Liver (tissue), 3 donors: ENCODE data around the gene PLCB3.

ENCODE experiments used
- RXRA ChIP-seq, 2 donors: IDR thresholded peaks; 2 replicates each; pipeline ENCODE4 v1.6.1; 2017 to 2018; ENCODE audit warnings: antibody characterized with exemption in 2 of 2, mild to moderate bottlenecking in 1 of 2
- TAF1 ChIP-seq: conservative IDR thresholded peaks from 2 replicates; pipeline ENCODE4 v1.6.1; 2016; ENCODE audit warnings: antibody characterized with exemption, mild to moderate bottlenecking
- TF ChIP-seq, protein P1 (sequence below): fragments of 150-350 bp; IDR thresholded peaks from 2 replicates; pipeline ENCODE4 v1.5.1; 2017; ENCODE audit warnings: improper control_type of control experiment, low read depth, low read length; ENCODE audit not compliant: missing input control
- TF ChIP-seq, protein P2 (sequence below): IDR thresholded peaks from 2 replicates; pipeline ENCODE4 v1.6.1; 2016; ENCODE audit warnings: antibody characterized with exemption, mild to moderate bottlenecking
- TF ChIP-seq, protein P3 (sequence below): IDR thresholded peaks from 2 replicates; pipeline ENCODE4 v1.6.1; 2016; ENCODE audit warnings: antibody characterized with exemption
- TF ChIP-seq, protein P4 (sequence below): IDR thresholded peaks from 2 replicates; pipeline ENCODE4 v1.6.1; 2016; ENCODE audit warnings: antibody characterized with exemption
- donor health status: healthy.
- donor health status: healthy.

DNA sequence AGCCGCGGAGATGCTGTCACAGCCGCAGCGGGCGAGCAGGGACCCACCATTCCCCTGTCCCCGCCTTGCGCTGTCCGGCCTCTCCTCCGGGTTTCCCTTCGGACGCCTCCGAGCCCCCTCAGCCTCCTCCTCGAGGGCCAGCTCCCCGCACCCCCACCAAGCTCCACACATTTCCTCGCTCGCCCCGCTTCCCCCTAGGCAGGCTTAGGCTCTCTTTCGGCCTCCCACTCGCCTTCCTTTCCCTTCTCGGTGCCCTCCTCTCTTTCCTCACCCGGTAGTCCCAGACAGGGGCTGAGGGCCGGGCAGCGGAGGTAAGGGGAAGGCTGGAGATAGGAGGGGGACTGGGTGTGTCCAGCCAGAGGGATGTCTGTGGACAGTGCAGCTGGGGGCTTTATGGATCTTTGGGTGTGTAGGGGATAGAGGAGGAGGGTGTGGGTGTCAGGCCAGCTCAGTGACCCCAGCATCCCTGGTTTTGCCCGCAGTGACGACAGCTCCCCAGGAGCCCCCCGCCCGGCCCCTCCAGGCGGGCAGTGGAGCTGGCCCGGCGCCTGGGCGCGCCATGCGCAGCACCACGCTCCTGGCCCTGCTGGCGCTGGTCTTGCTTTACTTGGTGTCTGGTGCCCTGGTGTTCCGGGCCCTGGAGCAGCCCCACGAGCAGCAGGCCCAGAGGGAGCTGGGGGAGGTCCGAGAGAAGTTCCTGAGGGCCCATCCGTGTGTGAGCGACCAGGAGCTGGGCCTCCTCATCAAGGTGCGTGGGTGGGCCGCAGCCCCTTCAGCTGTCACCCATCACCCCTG, 41.3 kb downstream of the PLCB3 start:
- TF ChIP-seq, protein P1, sequence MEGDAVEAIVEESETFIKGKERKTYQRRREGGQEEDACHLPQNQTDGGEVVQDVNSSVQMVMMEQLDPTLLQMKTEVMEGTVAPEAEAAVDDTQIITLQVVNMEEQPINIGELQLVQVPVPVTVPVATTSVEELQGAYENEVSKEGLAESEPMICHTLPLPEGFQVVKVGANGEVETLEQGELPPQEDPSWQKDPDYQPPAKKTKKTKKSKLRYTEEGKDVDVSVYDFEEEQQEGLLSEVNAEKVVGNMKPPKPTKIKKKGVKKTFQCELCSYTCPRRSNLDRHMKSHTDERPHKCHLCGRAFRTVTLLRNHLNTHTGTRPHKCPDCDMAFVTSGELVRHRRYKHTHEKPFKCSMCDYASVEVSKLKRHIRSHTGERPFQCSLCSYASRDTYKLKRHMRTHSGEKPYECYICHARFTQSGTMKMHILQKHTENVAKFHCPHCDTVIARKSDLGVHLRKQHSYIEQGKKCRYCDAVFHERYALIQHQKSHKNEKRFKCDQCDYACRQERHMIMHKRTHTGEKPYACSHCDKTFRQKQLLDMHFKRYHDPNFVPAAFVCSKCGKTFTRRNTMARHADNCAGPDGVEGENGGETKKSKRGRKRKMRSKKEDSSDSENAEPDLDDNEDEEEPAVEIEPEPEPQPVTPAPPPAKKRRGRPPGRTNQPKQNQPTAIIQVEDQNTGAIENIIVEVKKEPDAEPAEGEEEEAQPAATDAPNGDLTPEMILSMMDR, result no peak
- TF ChIP-seq, protein P2, sequence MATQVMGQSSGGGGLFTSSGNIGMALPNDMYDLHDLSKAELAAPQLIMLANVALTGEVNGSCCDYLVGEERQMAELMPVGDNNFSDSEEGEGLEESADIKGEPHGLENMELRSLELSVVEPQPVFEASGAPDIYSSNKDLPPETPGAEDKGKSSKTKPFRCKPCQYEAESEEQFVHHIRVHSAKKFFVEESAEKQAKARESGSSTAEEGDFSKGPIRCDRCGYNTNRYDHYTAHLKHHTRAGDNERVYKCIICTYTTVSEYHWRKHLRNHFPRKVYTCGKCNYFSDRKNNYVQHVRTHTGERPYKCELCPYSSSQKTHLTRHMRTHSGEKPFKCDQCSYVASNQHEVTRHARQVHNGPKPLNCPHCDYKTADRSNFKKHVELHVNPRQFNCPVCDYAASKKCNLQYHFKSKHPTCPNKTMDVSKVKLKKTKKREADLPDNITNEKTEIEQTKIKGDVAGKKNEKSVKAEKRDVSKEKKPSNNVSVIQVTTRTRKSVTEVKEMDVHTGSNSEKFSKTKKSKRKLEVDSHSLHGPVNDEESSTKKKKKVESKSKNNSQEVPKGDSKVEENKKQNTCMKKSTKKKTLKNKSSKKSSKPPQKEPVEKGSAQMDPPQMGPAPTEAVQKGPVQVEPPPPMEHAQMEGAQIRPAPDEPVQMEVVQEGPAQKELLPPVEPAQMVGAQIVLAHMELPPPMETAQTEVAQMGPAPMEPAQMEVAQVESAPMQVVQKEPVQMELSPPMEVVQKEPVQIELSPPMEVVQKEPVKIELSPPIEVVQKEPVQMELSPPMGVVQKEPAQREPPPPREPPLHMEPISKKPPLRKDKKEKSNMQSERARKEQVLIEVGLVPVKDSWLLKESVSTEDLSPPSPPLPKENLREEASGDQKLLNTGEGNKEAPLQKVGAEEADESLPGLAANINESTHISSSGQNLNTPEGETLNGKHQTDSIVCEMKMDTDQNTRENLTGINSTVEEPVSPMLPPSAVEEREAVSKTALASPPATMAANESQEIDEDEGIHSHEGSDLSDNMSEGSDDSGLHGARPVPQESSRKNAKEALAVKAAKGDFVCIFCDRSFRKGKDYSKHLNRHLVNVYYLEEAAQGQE, result no peak
- TF ChIP-seq, protein P3, sequence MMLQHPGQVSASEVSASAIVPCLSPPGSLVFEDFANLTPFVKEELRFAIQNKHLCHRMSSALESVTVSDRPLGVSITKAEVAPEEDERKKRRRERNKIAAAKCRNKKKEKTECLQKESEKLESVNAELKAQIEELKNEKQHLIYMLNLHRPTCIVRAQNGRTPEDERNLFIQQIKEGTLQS, result no peak
- TF ChIP-seq, protein P4, sequence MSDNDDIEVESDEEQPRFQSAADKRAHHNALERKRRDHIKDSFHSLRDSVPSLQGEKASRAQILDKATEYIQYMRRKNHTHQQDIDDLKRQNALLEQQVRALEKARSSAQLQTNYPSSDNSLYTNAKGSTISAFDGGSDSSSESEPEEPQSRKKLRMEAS, result no peak
- no peak for TF ChIP-seq RXRA (IDR thresholded peaks at IDR 0.05)
- no peak for TF ChIP-seq TAF1
